Ishikawa (cell line): ENCODE measurements around the gene MAP2K3.

ENCODE experiments used
- CEBPB ChIP-seq: IDR thresholded peaks from 2 replicates; pipeline ENCODE4 v1.6.1; 2012
- CREB1 ChIP-seq: IDR thresholded peaks from 2 replicates; pipeline ENCODE4 v1.6.1; 2012; ENCODE audit warnings: low read depth
- EGR1 ChIP-seq: IDR thresholded peaks from 2 replicates; pipeline ENCODE4 v1.6.1; 2012
- EP300 ChIP-seq: IDR thresholded peaks from 2 replicates; pipeline ENCODE4 v1.6.1; 2012; ENCODE audit warnings: borderline replicate concordance
- FOXM1 ChIP-seq: IDR thresholded peaks from 2 replicates; pipeline ENCODE4 v1.6.1; 2012; ENCODE audit warnings: low read depth, borderline replicate concordance
- MAX ChIP-seq: IDR thresholded peaks from 2 replicates; pipeline ENCODE4 v1.6.1; 2012
- NFIC ChIP-seq: IDR thresholded peaks from 2 replicates; pipeline ENCODE4 v1.6.1; 2012
- RAD21 ChIP-seq: IDR thresholded peaks from 2 replicates; pipeline ENCODE4 v1.6.1; 2012; ENCODE audit warnings: low read depth
- REST ChIP-seq: IDR thresholded peaks from 2 replicates; pipeline ENCODE4 v1.6.1; 2012; ENCODE audit warnings: low read depth, mild to moderate bottlenecking
- TAF1 ChIP-seq: IDR thresholded peaks from 2 replicates; pipeline ENCODE4 v1.6.1; 2012; ENCODE audit warnings: low read depth, mild to moderate bottlenecking
- TCF12 ChIP-seq: IDR thresholded peaks from 2 replicates; pipeline ENCODE4 v1.6.1; 2012; ENCODE audit warnings: low read depth
- TEAD4 ChIP-seq: IDR thresholded peaks from 2 replicates; pipeline ENCODE4 v1.6.1; 2012
- USF1 ChIP-seq: IDR thresholded peaks from 2 replicates; pipeline ENCODE4 v1.6.1; 2012
- YY1 ChIP-seq: IDR thresholded peaks from 2 replicates; pipeline ENCODE4 v1.6.1; 2012; ENCODE audit warnings: low read depth
- ZBTB7A ChIP-seq: IDR thresholded peaks from 2 replicates; pipeline ENCODE4 v1.6.1; 2012; ENCODE audit warnings: low read depth

The MAP2K3 gene

GRCh38 chr17:21330436-21331160 is 46.1 kb downstream of the MAP2K3 start:
- no peak for TF ChIP-seq ZBTB7A
- no peak for TF ChIP-seq TAF1
- no peak for TF ChIP-seq EGR1
- no peak for TF ChIP-seq CREB1
- TF ChIP-seq RAD21: no peak
- TF ChIP-seq FOXM1: no peak
- TF ChIP-seq USF1: no peak
- no peak for TF ChIP-seq TCF12
- TF ChIP-seq NFIC: no peak
- no peak for TF ChIP-seq EP300
- TF ChIP-seq TEAD4: no peak
- no peak for TF ChIP-seq YY1
- no peak for TF ChIP-seq REST
- no peak for TF ChIP-seq MAX
- TF ChIP-seq CEBPB: no peak

GRCh38 chr17:21339011-21339410 is 54.5 kb downstream of the MAP2K3 start:
- no peak for TF ChIP-seq YY1
- no peak for TF ChIP-seq ZBTB7A
- no peak for TF ChIP-seq MAX
- TF ChIP-seq RAD21: no peak
- TF ChIP-seq EGR1: no peak
- no peak for TF ChIP-seq CEBPB

GRCh38 chr17:21345236-21345635 is 60.7 kb downstream of the MAP2K3 start:
- no peak for TF ChIP-seq REST
- TF ChIP-seq RAD21: no peak
- no peak for TF ChIP-seq USF1
- no peak for TF ChIP-seq CREB1
- no peak for TF ChIP-seq TCF12
- TF ChIP-seq EGR1: no peak
- no peak for TF ChIP-seq EP300
- TF ChIP-seq TEAD4: no peak
- no peak for TF ChIP-seq YY1
- TF ChIP-seq TAF1: no peak
- TF ChIP-seq ZBTB7A: no peak
- no peak for TF ChIP-seq MAX
- no peak for TF ChIP-seq NFIC

GRCh38 chr17:21351366-21352065 is 67.0 kb downstream of the MAP2K3 start:
- TF ChIP-seq TEAD4: no peak
- no peak for TF ChIP-seq USF1
- TF ChIP-seq CREB1: no peak
- TF ChIP-seq ZBTB7A: no peak
- TF ChIP-seq NFIC: no peak
- no peak for TF ChIP-seq MAX

GRCh38 chr17:21352221-21352980 is 67.9 kb downstream of the MAP2K3 start:
- TF ChIP-seq ZBTB7A: no peak
- no peak for TF ChIP-seq CEBPB
- no peak for TF ChIP-seq EGR1
- no peak for TF ChIP-seq FOXM1
- no peak for TF ChIP-seq CREB1
- no peak for TF ChIP-seq TAF1
- TF ChIP-seq RAD21: no peak
- no peak for TF ChIP-seq EP300
- no peak for TF ChIP-seq YY1
- TF ChIP-seq TEAD4: no peak
- no peak for TF ChIP-seq TCF12
